ENCODE data around the gene COL5A1. TPM values are rescaled to one million over a fixed set of nuclear protein-coding genes. Genes with fewer than 3 reads are reported as not detected.
"Not testable (repeated sequence)": the region's sequence is repeated elsewhere in the genome, so short reads cannot be mapped to it uniquely, and the experiment has no call there.

Gene COL5A1
- total RNA-seq, 2 experiments from 2014 or later = 0.10 TPM; not detected in 1

DNA sequence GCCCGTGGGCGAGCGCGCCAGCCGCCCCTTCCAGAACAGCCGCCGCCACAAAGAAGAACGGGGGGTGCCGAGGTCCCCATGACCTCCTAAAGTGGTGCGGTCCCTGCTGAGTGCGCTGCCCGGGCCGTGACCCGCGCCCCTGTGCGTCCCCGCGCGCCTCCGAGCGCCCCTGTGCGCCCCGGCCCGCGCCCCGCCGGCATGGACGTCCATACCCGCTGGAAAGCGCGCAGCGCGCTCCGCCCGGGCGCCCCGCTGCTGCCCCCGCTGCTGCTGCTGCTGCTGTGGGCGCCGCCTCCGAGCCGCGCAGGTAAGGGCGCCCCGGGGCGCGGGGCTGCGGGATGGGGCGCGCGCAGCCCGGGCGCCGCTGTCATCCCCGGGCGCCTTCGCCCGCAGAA lies 384 bp downstream of the COL5A1 start:
- Mint-ChIP-seq H3K4me3 (no peak overlapping the region), H3K27ac (no peak overlapping the region), H3K4me1 (ENCODE audit: low read depth) (no peaks in the 10 kb centered on the region), H3K9me3 (no peaks in the 10 kb centered on the region), H3K27me3 (ENCODE audit: low read depth) (peaks cover 15% of the 10 kb centered on the region), H3K36me3 (ENCODE audit: low read depth) (no peaks in the 10 kb centered on the region)
- intact Hi-C loops (cut with micrococcal nuclease) = loop anchor here (5.0 kb wide), 1 partner anchor 195 kb away; no protein-coding TSS in a partner anchor
- no peak for DNase-seq
- CTCF ChIA-PET = no interaction called here

DNA sequence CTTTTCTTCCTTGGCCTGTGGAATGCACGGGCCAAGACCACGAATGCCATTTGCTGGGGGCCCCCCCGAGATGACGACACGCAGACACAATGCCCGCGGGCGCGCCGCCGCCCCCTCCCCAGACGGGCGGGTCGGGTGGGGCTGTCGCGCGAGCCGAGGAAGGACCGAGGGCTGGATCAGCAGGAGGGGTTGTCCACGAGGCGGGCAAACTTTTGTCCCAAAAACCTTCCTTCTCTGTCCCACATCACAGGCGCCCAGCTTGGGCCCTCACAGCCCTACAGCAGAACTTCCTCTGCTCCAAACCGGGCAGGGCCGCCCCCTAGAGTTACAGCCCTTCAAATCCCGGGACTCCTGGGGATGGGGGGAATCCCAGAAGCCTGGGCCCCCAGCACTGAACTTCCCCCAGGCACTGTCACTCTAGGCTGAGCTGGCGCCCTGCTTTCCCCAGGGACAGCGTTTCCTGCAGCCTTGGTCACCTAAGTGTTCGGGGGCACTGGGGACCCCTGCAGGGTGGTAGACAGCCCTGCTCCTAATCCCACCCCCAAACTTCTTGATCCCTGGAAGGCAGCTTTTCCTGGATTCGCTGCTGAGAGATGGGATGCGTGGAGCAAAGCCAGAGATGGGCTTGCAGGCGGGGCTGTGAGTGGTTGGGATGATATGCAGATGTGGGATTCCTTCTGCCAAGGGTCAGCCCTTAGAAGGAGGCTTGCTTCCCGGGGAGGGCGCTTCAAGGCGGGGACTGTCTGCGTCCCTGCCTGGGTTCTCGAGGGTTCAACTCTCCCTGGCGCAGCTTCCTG lies 980 bp downstream of the COL5A1 start:
- H3K9me3 Mint-ChIP-seq = no peaks in the 10 kb centered on the region
- H3K4me1 Mint-ChIP-seq (ENCODE audit: low read depth) = no peaks in the 10 kb centered on the region
- no peak overlapping the region for H3K27ac Mint-ChIP-seq
- CTCF ChIA-PET = no interaction called here
- intact Hi-C loops (cut with micrococcal nuclease) = loop anchor here (5.0 kb wide), 1 partner anchor 195 kb away; no protein-coding TSS in a partner anchor
- no peaks in the 10 kb centered on the region for H3K36me3 Mint-ChIP-seq (ENCODE audit: low read depth)
- H3K27me3 Mint-ChIP-seq (ENCODE audit: low read depth) = peaks cover 15% of the 10 kb centered on the region
- H3K4me3 Mint-ChIP-seq = no peak overlapping the region
- no peak for DNase-seq

- no peaks in the 10 kb centered on the region for H3K36me3 Mint-ChIP-seq (ENCODE audit: low read depth)
- H3K27ac Mint-ChIP-seq = no peak overlapping the region
- no peak for DNase-seq
- no peaks in the 10 kb centered on the region for H3K4me1 Mint-ChIP-seq (ENCODE audit: low read depth)
- H3K9me3 Mint-ChIP-seq = no peaks in the 10 kb centered on the region
- CTCF ChIA-PET = no interaction called here
- H3K4me3 Mint-ChIP-seq = no peak overlapping the region
- peaks cover 15% of the 10 kb centered on the region for H3K27me3 Mint-ChIP-seq (ENCODE audit: low read depth)
- intact Hi-C loops (cut with micrococcal nuclease) = loop anchor here (5.0 kb wide), 1 partner anchor 196 kb away; no protein-coding TSS in a partner anchor
Measured at GRCh38 chr9:134643222-134643671, 1.6 kb downstream of the COL5A1 start.

DNA sequence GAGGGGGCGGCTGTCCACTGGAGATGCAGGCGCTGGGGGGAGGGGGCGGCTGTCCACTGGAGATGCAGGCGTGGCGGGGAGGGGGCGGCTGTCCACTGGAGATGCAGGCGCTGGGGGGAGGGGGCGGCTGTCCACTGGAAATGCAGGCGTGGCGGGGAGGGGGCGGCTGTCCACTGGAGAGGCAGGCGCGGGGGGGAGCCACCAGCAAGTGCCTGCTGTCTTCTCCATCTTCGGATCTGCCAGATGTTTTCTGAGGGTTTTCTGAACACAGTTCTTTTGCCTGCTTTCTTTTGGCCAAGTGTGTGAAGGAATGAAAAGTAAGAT lies 2.8 kb downstream of the COL5A1 start:
- H3K4me3 Mint-ChIP-seq; CTCF ChIA-PET; H3K27ac Mint-ChIP-seq; H3K9me3 Mint-ChIP-seq; H3K4me1 Mint-ChIP-seq (ENCODE audit: low read depth); H3K36me3 Mint-ChIP-seq (ENCODE audit: low read depth); DNase-seq: not testable (repeated sequence)
- peaks cover 13% of the 10 kb centered on the region for H3K27me3 Mint-ChIP-seq (ENCODE audit: low read depth)
- intact Hi-C loops (cut with micrococcal nuclease) = loop anchor here (5.0 kb wide), 1 partner anchor 197 kb away; no protein-coding TSS in a partner anchor

- CTCF ChIA-PET = no interaction called here
- H3K4me1 Mint-ChIP-seq (ENCODE audit: low read depth) = no peaks in the 10 kb centered on the region
- no peaks in the 10 kb centered on the region for H3K9me3 Mint-ChIP-seq
- no peak overlapping the region for H3K27ac Mint-ChIP-seq
- no peaks in the 10 kb centered on the region for H3K36me3 Mint-ChIP-seq (ENCODE audit: low read depth)
- H3K4me3 Mint-ChIP-seq = no peak overlapping the region
- DNase-seq = no peak
- intact Hi-C loops (cut with micrococcal nuclease) = loop anchor here (5.0 kb wide), 1 partner anchor 198 kb away; no protein-coding TSS in a partner anchor
- peaks cover 13% of the 10 kb centered on the region for H3K27me3 Mint-ChIP-seq (ENCODE audit: low read depth)
Measured at GRCh38 chr9:134644725-134645606, 3.4 kb downstream of the COL5A1 start.

GRCh38 chr9:134645607-134646365 lies 4.2 kb downstream of the COL5A1 start:
- Mint-ChIP-seq H3K27ac (no peak overlapping the region), H3K4me1 (ENCODE audit: low read depth) (no peaks in the 10 kb centered on the region), H3K9me3 (no peaks in the 10 kb centered on the region), H3K36me3 (ENCODE audit: low read depth) (no peaks in the 10 kb centered on the region), H3K4me3 (no peak overlapping the region), H3K27me3 (ENCODE audit: low read depth) (peaks cover 8% of the 10 kb centered on the region)
- DNase-seq = no peak
- CTCF ChIA-PET = interaction anchor here (1.5 kb wide), 1 partner anchor 196 kb away, joined by 3 read pairs; no protein-coding TSS in a partner anchor
- intact Hi-C loops (cut with micrococcal nuclease) = no loop called here

GRCh38 chr9:134647359-134648080 lies 5.9 kb downstream of the COL5A1 start:
- intact Hi-C loops (cut with micrococcal nuclease) = no loop called here
- no peak for DNase-seq
- no peaks in the 10 kb centered on the region for H3K9me3 Mint-ChIP-seq
- H3K27ac Mint-ChIP-seq = no peak overlapping the region
- no peaks in the 10 kb centered on the region for H3K36me3 Mint-ChIP-seq (ENCODE audit: low read depth)
- H3K27me3 Mint-ChIP-seq (ENCODE audit: low read depth) = peaks cover 7% of the 10 kb centered on the region
- no peaks in the 10 kb centered on the region for H3K4me1 Mint-ChIP-seq (ENCODE audit: low read depth)
- H3K4me3 Mint-ChIP-seq = no peak overlapping the region
- CTCF ChIA-PET = no interaction called here

- Mint-ChIP-seq H3K9me3 (no peaks in the 10 kb centered on the region), H3K27ac (no peak overlapping the region), H3K4me1 (ENCODE audit: low read depth) (no peaks in the 10 kb centered on the region), H3K36me3 (ENCODE audit: low read depth) (no peaks in the 10 kb centered on the region), H3K27me3 (ENCODE audit: low read depth) (no peaks in the 10 kb centered on the region), H3K4me3 (no peak overlapping the region)
- intact Hi-C loops (cut with micrococcal nuclease) = no loop called here
- CTCF ChIA-PET = no interaction called here
- DNase-seq = no peak
Measured at GRCh38 chr9:134648701-134649530, 7.3 kb downstream of the COL5A1 start.

- Mint-ChIP-seq H3K27ac (no peak overlapping the region), H3K36me3 (ENCODE audit: low read depth) (no peaks in the 10 kb centered on the region), H3K4me1 (ENCODE audit: low read depth) (no peaks in the 10 kb centered on the region), H3K27me3 (ENCODE audit: low read depth) (no peaks in the 10 kb centered on the region), H3K4me3 (no peak overlapping the region), H3K9me3 (no peaks in the 10 kb centered on the region)
- DNase-seq = no peak
- intact Hi-C loops (cut with micrococcal nuclease) = loop anchor here (10.0 kb wide), 1 partner anchor 476 kb away; no protein-coding TSS in a partner anchor
- CTCF ChIA-PET = interaction anchor here (0.6 kb wide), 1 partner anchor 979 kb away, joined by 3 read pairs; no protein-coding TSS in a partner anchor
Measured at GRCh38 chr9:134650431-134651190, 9.0 kb downstream of the COL5A1 start.

- no peaks in the 10 kb centered on the region for H3K36me3 Mint-ChIP-seq (ENCODE audit: low read depth)
- no peak overlapping the region for H3K4me3 Mint-ChIP-seq
- no peaks in the 10 kb centered on the region for H3K9me3 Mint-ChIP-seq
- no peak overlapping the region for H3K27ac Mint-ChIP-seq
- intact Hi-C loops (cut with micrococcal nuclease) = loop anchor here (10.0 kb wide), 1 partner anchor 477 kb away; no protein-coding TSS in a partner anchor
- no peaks in the 10 kb centered on the region for H3K27me3 Mint-ChIP-seq (ENCODE audit: low read depth)
- no peaks in the 10 kb centered on the region for H3K4me1 Mint-ChIP-seq (ENCODE audit: low read depth)
- DNase-seq = no peak
- CTCF ChIA-PET = no interaction called here
Measured at GRCh38 chr9:134651226-134651905, 9.8 kb downstream of the COL5A1 start.

Measured in activated naive CD4-positive, alpha-beta T cell treated with anti-CD3 and anti-CD28 coated beads for 36 hours (primary cell).